ENCODE data around the gene QKI.
A peak's percentile ranks its signal among the peaks of the same experiment; 100 is the strongest.

QKI gene

GRCh38 chr6:163527291-163527690 is 112.8 kb downstream of the QKI start:
- no peak for DNase-seq (ENCODE audit: extremely low read depth in 1 of 2, low read depth in 1 of 2)

- no peak for DNase-seq (ENCODE audit: extremely low read depth in 1 of 2, low read depth in 1 of 2)
Observed at GRCh38 chr6:163529605-163530004, 115.1 kb downstream of the QKI start.

GRCh38 chr6:163530406-163530805 is 115.9 kb downstream of the QKI start:
- DNase-seq (ENCODE audit: extremely low read depth in 1 of 2, low read depth in 1 of 2): no peak

GRCh38 chr6:163531122-163531521 is 116.6 kb downstream of the QKI start:
- no peak for DNase-seq (ENCODE audit: extremely low read depth in 1 of 2, low read depth in 1 of 2)

- no peak for DNase-seq (ENCODE audit: extremely low read depth in 1 of 2, low read depth in 1 of 2)
Observed at GRCh38 chr6:163532526-163533078, 118.1 kb downstream of the QKI start.

- DNase-seq (ENCODE audit: extremely low read depth in 1 of 2, low read depth in 1 of 2): no peak
Observed at GRCh38 chr6:163533443-163533842, 118.9 kb downstream of the QKI start.

GRCh38 chr6:163536770-163537169 is 122.3 kb downstream of the QKI start:
- DNase-seq (ENCODE audit: extremely low read depth in 1 of 2, low read depth in 1 of 2): no peak

GRCh38 chr6:163538331-163538730 is 123.8 kb downstream of the QKI start:
- DNase-seq (ENCODE audit: extremely low read depth in 1 of 2, low read depth in 1 of 2): no peak

GRCh38 chr6:163539101-163539762 is 124.7 kb downstream of the QKI start:
- DNase-seq (ENCODE audit: extremely low read depth in 1 of 2, low read depth in 1 of 2): no peak

GRCh38 chr6:163543321-163543720 is 128.8 kb downstream of the QKI start:
- DNase-seq (ENCODE audit: extremely low read depth in 1 of 2, low read depth in 1 of 2): no peak

GRCh38 chr6:163545370-163545769 is 130.9 kb downstream of the QKI start:
- DNase-seq (ENCODE audit: extremely low read depth in 1 of 2, low read depth in 1 of 2): no peak

- no peak for DNase-seq (ENCODE audit: extremely low read depth in 1 of 2, low read depth in 1 of 2)
Observed at GRCh38 chr6:163547287-163547686, 132.8 kb downstream of the QKI start.

GRCh38 chr6:163548624-163549023 is 134.1 kb downstream of the QKI start:
- no peak for DNase-seq (ENCODE audit: extremely low read depth in 1 of 2, low read depth in 1 of 2)

GRCh38 chr6:163554032-163554431 is 139.5 kb downstream of the QKI start:
- DNase-seq (ENCODE audit: extremely low read depth in 1 of 2, low read depth in 1 of 2): no peak

- peak; percentile 10 to 27 for DNase-seq (ENCODE audit: extremely low read depth in 1 of 2, low read depth in 1 of 2)
Observed at GRCh38 chr6:163554663-163555062, 140.1 kb downstream of the QKI start.

GRCh38 chr6:163559661-163560060 is 145.1 kb downstream of the QKI start:
- DNase-seq (ENCODE audit: extremely low read depth in 1 of 2, low read depth in 1 of 2): no peak

- no peak for DNase-seq (ENCODE audit: extremely low read depth in 1 of 2, low read depth in 1 of 2)
Observed at GRCh38 chr6:163563318-163563717, 148.8 kb downstream of the QKI start.

GRCh38 chr6:163564534-163564933 is 150.0 kb downstream of the QKI start:
- DNase-seq (ENCODE audit: extremely low read depth in 1 of 2, low read depth in 1 of 2): no peak

- DNase-seq (ENCODE audit: extremely low read depth in 1 of 2, low read depth in 1 of 2): no peak
Observed at GRCh38 chr6:163565140-163565539, 150.6 kb downstream of the QKI start.

GRCh38 chr6:163566056-163566455 is 151.5 kb downstream of the QKI start:
- DNase-seq (ENCODE audit: extremely low read depth in 1 of 2, low read depth in 1 of 2): no peak

GRCh38 chr6:163568275-163568674 is 153.8 kb downstream of the QKI start:
- DNase-seq (ENCODE audit: extremely low read depth in 1 of 2, low read depth in 1 of 2): no peak

GRCh38 chr6:163570579-163571231 is 156.2 kb downstream of the QKI start:
- no peak for DNase-seq (ENCODE audit: extremely low read depth in 1 of 2, low read depth in 1 of 2)

All from activated CD8-positive, alpha-beta memory T cell treated with anti-CD3 and anti-CD28 coated beads for 1 hour (primary cell).